ENCODE results near the gene AP2M1. TPM values are rescaled to one million over a fixed set of nuclear protein-coding genes. Genes with fewer than 3 reads are reported as not detected.

Gene AP2M1
- total and polyA plus RNA-seq, 2 of the 13 experiments (the other 11 are each of a cell fraction or from before 2014, with no cell fraction given) = 126 to 146 TPM

GRCh38 chr3:184155644-184156521 is 18.8 kb upstream of the AP2M1 start (continued):
- TF ChIP-seq ZNF318 (CRISPR knock-in tag; IDR thresholded peaks at IDR 0.05) = no peak
- 0 out of 2 replicates have a peak, but pooled peaks have one; percentile 4 for TF ChIP-seq CTCF (CRISPR knock-in tag; IDR thresholded peaks at IDR 0.05)
- no peak for TF ChIP-seq TBX3 (IDR thresholded peaks at IDR 0.05; ENCODE audit: borderline replicate concordance)
- TF ChIP-seq ZSCAN12 (CRISPR knock-in tag; IDR thresholded peaks at IDR 0.05) = no peak
- no peak for TF ChIP-seq ZMAT5 (CRISPR knock-in tag; IDR thresholded peaks at IDR 0.05; ENCODE audit: borderline replicate concordance, low read depth)
- no peak for TF ChIP-seq RNF219 (CRISPR knock-in tag; IDR thresholded peaks at IDR 0.05)
- no peak for TF ChIP-seq MAF1 (CRISPR knock-in tag; IDR thresholded peaks at IDR 0.05; ENCODE audit: borderline replicate concordance)
- no peak for TF ChIP-seq ZFP37 (CRISPR knock-in tag; IDR thresholded peaks at IDR 0.05; ENCODE audit: borderline replicate concordance)
- TF ChIP-seq SKIL (CRISPR knock-in tag; IDR thresholded peaks at IDR 0.05; ENCODE audit: borderline replicate concordance) = peak; percentile 47; the same call in 1 of the 2 replicates
- TF ChIP-seq NR1H2 (CRISPR knock-in tag; IDR thresholded peaks at IDR 0.05; ENCODE audit: borderline replicate concordance, low read depth) = no peak
- TF ChIP-seq ZNF766 (CRISPR knock-in tag; IDR thresholded peaks at IDR 0.05; ENCODE audit: borderline replicate concordance) = no peak
